Endothelial cell of umbilical vein (primary cell): ENCODE results near the gene PPP1R9B. TPM values are rescaled to one million over a fixed set of nuclear protein-coding genes. Genes with fewer than 3 reads are reported as not detected.

Source experiments
- BruUV-seq: library from RNA; stranded (reverse); fragments of 400-500 nt; replicated peaks from 2 replicates; lab custom pipeline; 2021; lab: Mats Ljungman, UMichigan
- CTCF ChIA-PET: fragments of 300-600, 350-600 bp; sonication (Branson Sonifier 250); formaldehyde crosslinking; loops from one replicate; lab custom pipeline; 2021; ENCODE audit warnings: antibody characterized with exemption, inconsistent platforms; lab: Charles Lee
- POLR2A ChIA-PET: fragments of 300-600, 350-600 bp; sonication (Branson Sonifier 250); formaldehyde crosslinking; loops from one replicate; lab custom pipeline; 2021; ENCODE audit warnings: antibody characterized with exemption, inconsistent platforms; lab: Charles Lee
- DNase-seq: peaks from one replicate; pipeline ENCODE4 v3.0.0-alpha.2; 2011; ENCODE audit warnings: low read depth, low spot score
- FAIRE-seq: peaks from 2 replicates; lab custom pipeline; 2011; peaks lifted over from hg19 to GRCh38; lab: Jason Lieb, UNC
- H2AFZ ChIP-seq: 2 replicates; pipeline ENCODE4 v1.6.0; 2012; ENCODE audit warnings: low read depth, low read length, control low read depth, inconsistent platforms
- H3K27ac ChIP-seq: 2 replicates; pipeline ENCODE4 v1.5.1; 2011; ENCODE audit warnings: low read depth, mild to moderate bottlenecking, control low read depth, low read length, moderate library complexity; ENCODE audit not compliant: insufficient read depth
- H3K27me3 ChIP-seq, 2 experiments: 2 replicates each; pipeline versions ENCODE4 v1.6.0 to v1.6.1; 2011; ENCODE audit warnings: low read length in 2 of 2, mixed read lengths in 1 of 2; ENCODE audit not compliant: control insufficient read depth in 2 of 2, insufficient read depth in 2 of 2
- H3K36me3 ChIP-seq, 2 experiments: 2 replicates in 1 of 2; 3 replicates in 1 of 2; pipeline ENCODE4 v1.5.1; 2011; ENCODE audit warnings: low read length in 2 of 2, mild to moderate bottlenecking in 1 of 2, moderate library complexity in 1 of 2; ENCODE audit not compliant: control insufficient read depth in 2 of 2, insufficient read depth in 2 of 2; ENCODE audit errors: extremely low read depth in 1 of 2
- H3K4me1 ChIP-seq: 3 replicates; pipeline ENCODE4 v1.5.1; 2011; ENCODE audit warnings: mild to moderate bottlenecking, low read length; ENCODE audit not compliant: control insufficient read depth, insufficient read depth; ENCODE audit errors: extremely low read depth
- H3K4me2 ChIP-seq: 2 replicates; pipeline ENCODE4 v1.6.1; 2011; ENCODE audit warnings: low read length, control low read depth, mixed read lengths; ENCODE audit not compliant: insufficient read depth
- H3K4me3 ChIP-seq, 3 experiments: fragments of 200-600 bp in 1 of 3; sonication (generic), shearing (Covaris generic) in 1 of 3; replicated peaks in 1 of 3; 2 replicates each; pipeline ENCODE4 v1.5.1; 2011 to 2016; ENCODE audit warnings: control low read depth in 3 of 3, low read length in 3 of 3, mild to moderate bottlenecking in 2 of 3, inconsistent platforms in 1 of 3, low read depth in 1 of 3, moderate library complexity in 1 of 3; ENCODE audit not compliant: insufficient read depth in 1 of 3
- H3K79me2 ChIP-seq: 2 replicates; pipeline ENCODE4 v1.6.0; 2012; ENCODE audit warnings: low read length, inconsistent platforms; ENCODE audit not compliant: control insufficient read depth, insufficient read depth
- H3K9ac ChIP-seq: replicated peaks from 2 replicates; pipeline ENCODE3; 2011; ENCODE audit warnings: low read length, control low read depth; ENCODE audit not compliant: insufficient read depth; ENCODE audit errors: extremely low read depth
- H3K9me1 ChIP-seq: replicated peaks from 3 replicates; pipeline ENCODE4 v1.6.0; 2011; ENCODE audit warnings: mild to moderate bottlenecking, low read length; ENCODE audit not compliant: control insufficient read depth, insufficient read depth; ENCODE audit errors: extremely low read depth
- H3K9me3 ChIP-seq: replicated peaks from 2 replicates; pipeline ENCODE4 v1.5.1; 2012; ENCODE audit warnings: low read length, inconsistent platforms; ENCODE audit not compliant: control insufficient read depth, insufficient read depth
- H4K20me1 ChIP-seq: replicated peaks from 2 replicates; pipeline ENCODE3; 2011; ENCODE audit warnings: mild to moderate bottlenecking, low read length; ENCODE audit not compliant: control insufficient read depth, insufficient read depth; ENCODE audit errors: extremely low read depth
- EZH2 ChIP-seq: IDR thresholded peaks from 2 replicates; pipeline ENCODE4 v1.6.1; 2012; ENCODE audit warnings: borderline replicate concordance, low read depth, mild to moderate bottlenecking, moderate library complexity, low read length, inconsistent platforms; ENCODE audit not compliant: severe bottlenecking
- FOS ChIP-seq: IDR thresholded peaks from 2 replicates; pipeline ENCODE4 v1.6.1; 2011; ENCODE audit warnings: mild to moderate bottlenecking, low read length, moderate library complexity, borderline replicate concordance; ENCODE audit not compliant: insufficient read depth
- GATA2 ChIP-seq: IDR thresholded peaks from 2 replicates; pipeline ENCODE4 v1.7.0; 2011; ENCODE audit warnings: low read depth, mild to moderate bottlenecking, moderate library complexity, mixed read lengths, low read length; ENCODE audit not compliant: insufficient read length, insufficient read depth
- JUN ChIP-seq: IDR thresholded peaks from 2 replicates; pipeline ENCODE4 v1.6.1; 2011; ENCODE audit warnings: borderline replicate concordance, low read depth; ENCODE audit not compliant: insufficient read length, insufficient read depth
- MYC ChIP-seq: IDR thresholded peaks from one replicate; pipeline ENCODE4 v1.6.1; 2011; ENCODE audit warnings: mild to moderate bottlenecking, low read depth, low read length
- POLR2A ChIP-seq: IDR thresholded peaks from 2 replicates; pipeline ENCODE4 v1.6.1; 2012; ENCODE audit warnings: low read depth, mild to moderate bottlenecking, control low read depth, low read length
- POLR2AphosphoS5 ChIP-seq: IDR thresholded peaks from 2 replicates; pipeline ENCODE4 v1.6.1; 2012; ENCODE audit warnings: low read depth, mild to moderate bottlenecking, control low read depth, low read length, moderate library complexity; ENCODE audit not compliant: insufficient read depth
- dilution Hi-C: fragments of 300-500 bp; cut with MboI; formaldehyde crosslinking; loops from one replicate; pipeline ENCODE4 v1.15.0; 2019; ENCODE audit warnings: low sequenced_read_pairs; ENCODE audit not compliant: extremely low pct_ligation_motif_present
- intact Hi-C: fragments of 100-400 bp; cut with micrococcal nuclease; formaldehyde crosslinking; loops from one replicate; pipeline ENCODE4 v1.10.0; 2022
- polyA plus RNA-seq, 4 experiments: library from polyadenylated mRNA; depleted of rRNA in 3 of 4; stranded (reverse) in 3 of 4; unstranded in 1 of 4; fragments of >200 nt; gene quantifications; 2 replicates each; pipeline versions ENCODE4 v1.2.1 to v1.2.3, GENCODE V29; 2011 to 2012; ENCODE audit warnings: missing spikeins in 1 of 4
- total RNA-seq: library from RNA; stranded (reverse); gene quantifications from 2 replicates; pipeline ENCODE4 v1.2.3, GENCODE V29; 2021
- TF ChIP-seq, protein P1 (sequence below), 2 donors: IDR thresholded peaks; 1 replicate in 1 of 2; 2 replicates in 1 of 2; pipeline ENCODE4 v1.5.1; 2011; ENCODE audit warnings: low read length in 2 of 2, mild to moderate bottlenecking in 2 of 2, moderate library complexity in 2 of 2, control low read depth in 1 of 2, inconsistent platforms in 1 of 2, low read depth in 1 of 2; ENCODE audit not compliant: insufficient read depth in 1 of 2; ENCODE audit errors: extremely low read depth in 1 of 2
- TF ChIP-seq, protein P2 (sequence below): IDR thresholded peaks from 2 replicates; pipeline ENCODE4 v1.6.1; 2011; ENCODE audit not compliant: insufficient read depth, insufficient read length

The PPP1R9B gene
- total and polyA plus RNA-seq, 2 donors (not counting 3 experiments of a cell fraction or from before 2014, with no cell fraction given), result 20.1 to 60.2 TPM

DNA sequence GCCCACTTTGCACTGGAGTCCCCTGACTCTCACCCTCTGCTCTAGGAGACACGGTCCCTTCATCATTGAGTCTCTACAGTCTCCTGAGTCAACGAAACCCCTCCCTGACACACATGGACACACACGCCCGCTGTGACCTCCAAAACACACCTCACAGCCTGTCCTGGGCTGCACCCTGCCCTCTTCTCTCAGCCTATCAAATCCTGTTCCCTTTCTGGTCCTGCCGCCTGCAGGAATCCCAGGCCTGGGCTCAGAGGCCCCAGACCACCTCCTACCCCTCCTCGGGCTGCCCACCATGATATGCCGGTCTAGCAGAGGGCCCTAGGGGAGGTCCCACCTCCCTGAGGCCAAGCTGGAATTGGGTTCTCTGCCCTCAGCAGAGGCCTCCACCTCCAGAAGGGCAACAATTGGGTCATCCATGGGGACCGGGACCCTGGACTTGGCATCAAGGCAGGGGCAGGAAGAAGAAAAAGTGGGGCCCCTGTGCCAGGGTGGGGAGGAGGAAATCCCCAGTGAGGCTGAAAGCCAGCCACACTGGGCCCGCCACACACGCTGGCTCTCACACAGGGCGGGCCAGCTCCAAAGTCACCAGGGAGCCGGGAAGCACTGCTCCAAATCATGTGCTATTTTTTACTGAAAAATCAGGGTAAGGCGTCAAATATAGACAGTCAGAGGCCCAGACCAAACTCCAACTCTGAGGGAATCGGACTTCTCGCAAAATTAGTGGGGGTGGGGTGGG lies 3.4 kb downstream of the PPP1R9B start:
- no TSS peak for BruUV-seq
- Histone ChIP-seq H3K4me3 (peak overlapping the region; percentile 9 to 82 (median 65)), H4K20me1 (no peaks in the 10 kb centered on the region), H3K27ac (peak overlapping the region; percentile 19), H3K27me3 (no peaks in the 10 kb centered on the region), H3K79me2 (peaks cover 78% of the 10 kb centered on the region), H3K9me1 (no peaks in the 10 kb centered on the region), H2AFZ (no peak overlapping the region), H3K9me3 (no peaks in the 10 kb centered on the region), H3K4me2 (peak overlapping the region; percentile 82), H3K9ac (peak overlapping the region; percentile 42), H3K36me3 (peaks cover 0 to 26% of the 10 kb centered on the region in 2 experiments), H3K4me1 (peaks cover 35% of the 10 kb centered on the region)
- FAIRE-seq (peak; percentile 21), DNase-seq (no peak)
- ChIA-PET POLR2A (no interaction called here), CTCF (interaction anchor here (1.0 to 4.1 kb wide), 7 partner anchors 8 to 53 kb away, joined by 3 to 21 read pairs (median 5); partner anchors contain the start of gene SAMD14)
- intact Hi-C loops, result no loop called here
- TF ChIP-seq POLR2AphosphoS5 (no peak), GATA2 (no peak), JUN (no peak), FOS (no peak), EZH2 (no peak), POLR2A (no peak), MYC (no peak)
- TF ChIP-seq, protein P1, sequence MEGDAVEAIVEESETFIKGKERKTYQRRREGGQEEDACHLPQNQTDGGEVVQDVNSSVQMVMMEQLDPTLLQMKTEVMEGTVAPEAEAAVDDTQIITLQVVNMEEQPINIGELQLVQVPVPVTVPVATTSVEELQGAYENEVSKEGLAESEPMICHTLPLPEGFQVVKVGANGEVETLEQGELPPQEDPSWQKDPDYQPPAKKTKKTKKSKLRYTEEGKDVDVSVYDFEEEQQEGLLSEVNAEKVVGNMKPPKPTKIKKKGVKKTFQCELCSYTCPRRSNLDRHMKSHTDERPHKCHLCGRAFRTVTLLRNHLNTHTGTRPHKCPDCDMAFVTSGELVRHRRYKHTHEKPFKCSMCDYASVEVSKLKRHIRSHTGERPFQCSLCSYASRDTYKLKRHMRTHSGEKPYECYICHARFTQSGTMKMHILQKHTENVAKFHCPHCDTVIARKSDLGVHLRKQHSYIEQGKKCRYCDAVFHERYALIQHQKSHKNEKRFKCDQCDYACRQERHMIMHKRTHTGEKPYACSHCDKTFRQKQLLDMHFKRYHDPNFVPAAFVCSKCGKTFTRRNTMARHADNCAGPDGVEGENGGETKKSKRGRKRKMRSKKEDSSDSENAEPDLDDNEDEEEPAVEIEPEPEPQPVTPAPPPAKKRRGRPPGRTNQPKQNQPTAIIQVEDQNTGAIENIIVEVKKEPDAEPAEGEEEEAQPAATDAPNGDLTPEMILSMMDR (IDR thresholded peaks at IDR 0.05; ENCODE audit: extremely low read depth in 1 of 2, insufficient read depth in 1 of 2, low read depth in 1 of 2, low read length in 2 of 2), result no peak
- TF ChIP-seq, protein P2, sequence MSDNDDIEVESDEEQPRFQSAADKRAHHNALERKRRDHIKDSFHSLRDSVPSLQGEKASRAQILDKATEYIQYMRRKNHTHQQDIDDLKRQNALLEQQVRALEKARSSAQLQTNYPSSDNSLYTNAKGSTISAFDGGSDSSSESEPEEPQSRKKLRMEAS, result no peak
- dilution Hi-C loops, result no loop called here
